Gastroesophageal sphincter (tissue), 4 donors: ENCODE results near the gene SZT2. TPM values are rescaled to one million over a fixed set of nuclear protein-coding genes. Genes with fewer than 3 reads are reported as not detected.

ENCODE experiments used
- ATAC-seq: fragments of 150-250 bp; one replicate; pipeline ENCODE4 v1.9.1; 2016; ENCODE audit warnings: mild to moderate bottlenecking, moderate library complexity
- H3K27ac ChIP-seq, 4 donors: fragments of 200-600 bp; sonication (generic) in 3 of 4; 1 replicate in 3 of 4; 2 replicates in 1 of 4; pipeline ENCODE4 v1.5.1; 2016 to 2019
- H3K27me3 ChIP-seq: fragments of 200-600 bp; sonication (generic); one replicate; pipeline ENCODE4 v1.5.1; 2019
- H3K36me3 ChIP-seq, 2 donors: fragments of 200-600 bp; sonication (generic); one replicate each; pipeline ENCODE4 v1.5.1; 2019; ENCODE audit warnings: control low read depth in 1 of 2
- H3K4me1 ChIP-seq, 3 donors: fragments of 200-600 bp; sonication (generic); 1 replicate in 2 of 3; 2 replicates in 1 of 3; pipeline ENCODE4 v1.5.1; 2016 to 2019; ENCODE audit warnings: control low read depth in 2 of 3
- H3K4me3 ChIP-seq, 2 donors: fragments of 200-600 bp; sonication (generic); one replicate each; pipeline ENCODE4 v1.5.1; 2019; ENCODE audit warnings: mild to moderate bottlenecking in 1 of 2, moderate library complexity in 1 of 2
- H3K9me3 ChIP-seq, 3 donors: fragments of 200-600 bp; sonication (generic); one replicate each; pipeline ENCODE4 v1.5.1; 2017 to 2019; ENCODE audit warnings: control low read depth in 2 of 3
- EP300 ChIP-seq: sonication (generic); formaldehyde crosslinking; IDR thresholded peaks from one replicate; pipeline ENCODE4 v1.6.1; 2017; ENCODE audit warnings: antibody characterized with exemption, mild to moderate bottlenecking
- POLR2A ChIP-seq, 2 donors: fragments of 450-650 bp; IDR thresholded peaks; one replicate each; pipeline ENCODE4 v1.6.1; 2017; ENCODE audit warnings: antibody characterized with exemption in 2 of 2, mild to moderate bottlenecking in 2 of 2, moderate library complexity in 1 of 2
- POLR2AphosphoS5 ChIP-seq: sonication (generic); formaldehyde crosslinking; IDR thresholded peaks from one replicate; pipeline ENCODE4 v1.6.1; 2017; ENCODE audit warnings: antibody characterized with exemption
- WGBS, 2 donors: methylation state at CpG; one replicate each; pipeline ENCODE4 v1.1.5; 2018; ENCODE audit warnings: low coverage in 1 of 2; 5-methylcytosine and 5-hydroxymethylcytosine counted together
- total RNA-seq, 4 donors: library from RNA; depleted of rRNA; stranded (reverse); fragments of >200 nt; gene quantifications; one replicate each; pipeline ENCODE4 v1.1.0, GENCODE V29; 2016
- TF ChIP-seq, protein P1 (sequence below), 4 experiments: fragments of 200-600 bp in 2 of 4; fragments of 450-650 bp in 2 of 4; sonication (generic) in 1 of 4; IDR thresholded peaks; one replicate each; pipeline ENCODE4 v1.5.1; 2017 to 2019; ENCODE audit warnings: antibody characterized with exemption in 4 of 4, mild to moderate bottlenecking in 2 of 4, moderate library complexity in 2 of 4

SZT2 gene
- total RNA-seq, 4 donors from 2014 or later, result 13.1 to 40.0 (median 35.1) TPM

- 90% methylated on average over 5 of the region's 5 CpGs; no CpG with 5 or more reads in 1 of the 2 donors for WGBS, 2 donors
- H3K4me3 ChIP-seq, result no peak overlapping the region
- no peak for TF ChIP-seq POLR2A (IDR thresholded peaks at IDR 0.05)
- TF ChIP-seq EP300, result no peak
- no peak for ATAC-seq
- H3K27me3 ChIP-seq, result no peaks in the 10 kb centered on the region
- H3K27ac ChIP-seq, result no peak overlapping the region
- no peaks in the 10 kb centered on the region for H3K36me3 ChIP-seq
- no peaks in the 10 kb centered on the region for H3K4me1 ChIP-seq
- H3K9me3 ChIP-seq, result no peaks in the 10 kb centered on the region
These were observed 71.4 kb downstream of the SZT2 start for GRCh38 chr1:43460988-43461693.

DNA sequence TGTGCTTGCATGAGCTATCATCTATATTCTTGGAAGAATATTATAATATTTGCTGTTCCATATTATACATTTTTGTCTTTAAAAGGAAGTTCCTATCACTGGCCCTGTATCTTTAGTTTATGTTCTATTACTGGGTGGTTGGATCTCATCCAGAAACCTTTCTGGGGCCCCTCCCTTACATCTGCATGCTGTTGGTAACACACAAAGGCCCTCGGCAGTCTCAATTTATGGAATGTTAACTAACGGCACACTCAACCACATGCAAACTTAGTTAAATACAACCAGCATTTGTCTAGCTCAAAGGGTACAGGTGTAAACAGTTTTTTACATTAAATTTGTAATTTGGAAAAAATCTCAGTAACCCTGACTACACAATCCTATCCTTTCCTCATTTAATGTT is 73.8 kb downstream of the SZT2 start:
- no peaks in the 10 kb centered on the region for H3K27me3 ChIP-seq
- no peaks in the 10 kb centered on the region for H3K36me3 ChIP-seq
- WGBS, 2 donors, result 26% methylated on average over 2 of the region's 2 CpGs; no CpG with 5 or more reads in 1 of the 2 donors
- H3K27ac ChIP-seq, result no peak overlapping the region
- ATAC-seq, result no peak
- no peaks in the 10 kb centered on the region for H3K4me1 ChIP-seq
- TF ChIP-seq, protein P1, sequence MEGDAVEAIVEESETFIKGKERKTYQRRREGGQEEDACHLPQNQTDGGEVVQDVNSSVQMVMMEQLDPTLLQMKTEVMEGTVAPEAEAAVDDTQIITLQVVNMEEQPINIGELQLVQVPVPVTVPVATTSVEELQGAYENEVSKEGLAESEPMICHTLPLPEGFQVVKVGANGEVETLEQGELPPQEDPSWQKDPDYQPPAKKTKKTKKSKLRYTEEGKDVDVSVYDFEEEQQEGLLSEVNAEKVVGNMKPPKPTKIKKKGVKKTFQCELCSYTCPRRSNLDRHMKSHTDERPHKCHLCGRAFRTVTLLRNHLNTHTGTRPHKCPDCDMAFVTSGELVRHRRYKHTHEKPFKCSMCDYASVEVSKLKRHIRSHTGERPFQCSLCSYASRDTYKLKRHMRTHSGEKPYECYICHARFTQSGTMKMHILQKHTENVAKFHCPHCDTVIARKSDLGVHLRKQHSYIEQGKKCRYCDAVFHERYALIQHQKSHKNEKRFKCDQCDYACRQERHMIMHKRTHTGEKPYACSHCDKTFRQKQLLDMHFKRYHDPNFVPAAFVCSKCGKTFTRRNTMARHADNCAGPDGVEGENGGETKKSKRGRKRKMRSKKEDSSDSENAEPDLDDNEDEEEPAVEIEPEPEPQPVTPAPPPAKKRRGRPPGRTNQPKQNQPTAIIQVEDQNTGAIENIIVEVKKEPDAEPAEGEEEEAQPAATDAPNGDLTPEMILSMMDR (IDR thresholded peaks at IDR 0.05), result no peak
- TF ChIP-seq EP300 (no peak), POLR2AphosphoS5 (no peak), POLR2A (IDR thresholded peaks at IDR 0.05) (no peak)
- no peaks in the 10 kb centered on the region for H3K9me3 ChIP-seq
- no peak overlapping the region for H3K4me3 ChIP-seq

DNA sequence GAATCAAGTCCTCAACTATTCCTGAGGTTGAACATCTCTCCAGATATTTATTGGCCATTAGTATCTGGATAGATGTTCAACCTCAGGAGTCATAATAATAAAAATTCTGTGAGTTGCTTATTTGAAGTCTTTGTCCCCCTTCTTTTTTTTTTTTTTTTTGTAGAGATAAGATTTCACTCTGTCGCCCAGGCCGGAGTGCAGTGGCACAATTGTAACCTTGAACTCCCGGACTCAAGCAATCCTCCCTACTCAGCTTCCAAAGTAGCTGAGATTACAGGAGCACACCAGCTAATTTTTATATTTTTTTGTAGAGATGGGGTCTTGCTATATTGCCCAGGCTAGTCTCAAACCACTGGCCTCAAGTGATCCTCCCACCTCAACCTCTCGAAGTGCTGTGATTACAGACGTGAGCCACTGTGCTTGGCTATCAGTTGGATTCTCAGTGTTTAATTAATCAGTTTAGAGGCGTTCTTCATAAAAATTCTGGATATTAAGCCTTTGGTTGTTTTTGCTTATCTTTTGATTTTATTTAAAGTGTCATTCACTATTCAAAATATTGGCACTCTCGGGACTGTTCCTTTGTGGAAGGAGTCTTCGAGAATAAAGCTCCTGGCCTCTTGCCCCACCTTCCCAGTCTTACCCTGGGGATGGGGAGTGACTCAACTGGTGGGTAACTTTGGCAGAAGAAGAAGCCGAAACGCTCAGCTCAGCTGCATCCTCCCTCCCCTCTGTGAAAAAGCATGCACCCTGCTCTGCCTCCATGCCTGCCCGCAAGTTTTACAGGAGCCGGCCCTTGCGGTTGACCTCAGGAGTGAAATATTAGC is 75.2 kb downstream of the SZT2 start:
- no peak for ATAC-seq
- TF ChIP-seq POLR2A (IDR thresholded peaks at IDR 0.05) (no peak), POLR2AphosphoS5 (no peak), EP300 (no peak)
- TF ChIP-seq, protein P1 (IDR thresholded peaks at IDR 0.05), result no peak
- 81 to 84% methylated on average over 5 to 12 of the region's 13 CpGs for WGBS, 2 donors

GRCh38 chr1:43465505-43466067 is 75.9 kb downstream of the SZT2 start:
- Histone ChIP-seq H3K9me3 (no peaks in the 10 kb centered on the region), H3K4me3 (no peak overlapping the region), H3K36me3 (no peaks in the 10 kb centered on the region), H3K27ac (no peak overlapping the region), H3K27me3 (no peaks in the 10 kb centered on the region), H3K4me1 (no peaks in the 10 kb centered on the region)
- ATAC-seq, result no peak
- WGBS, 2 donors, result 29 to 82% methylated on average over 1 to 3 of the region's 3 CpGs
- no peak for TF ChIP-seq POLR2AphosphoS5
- TF ChIP-seq EP300, result no peak
- TF ChIP-seq POLR2A (IDR thresholded peaks at IDR 0.05), result no peak
- TF ChIP-seq, protein P1 (IDR thresholded peaks at IDR 0.05), result no peak

More for the DNA sequence above, 75.2 kb downstream of the SZT2 start:
- no peak overlapping the region for H3K27ac ChIP-seq
- no peaks in the 10 kb centered on the region for H3K36me3 ChIP-seq
- no peaks in the 10 kb centered on the region for H3K4me1 ChIP-seq
- H3K9me3 ChIP-seq, result no peaks in the 10 kb centered on the region
- no peak overlapping the region for H3K4me3 ChIP-seq
- H3K27me3 ChIP-seq, result no peaks in the 10 kb centered on the region

DNA sequence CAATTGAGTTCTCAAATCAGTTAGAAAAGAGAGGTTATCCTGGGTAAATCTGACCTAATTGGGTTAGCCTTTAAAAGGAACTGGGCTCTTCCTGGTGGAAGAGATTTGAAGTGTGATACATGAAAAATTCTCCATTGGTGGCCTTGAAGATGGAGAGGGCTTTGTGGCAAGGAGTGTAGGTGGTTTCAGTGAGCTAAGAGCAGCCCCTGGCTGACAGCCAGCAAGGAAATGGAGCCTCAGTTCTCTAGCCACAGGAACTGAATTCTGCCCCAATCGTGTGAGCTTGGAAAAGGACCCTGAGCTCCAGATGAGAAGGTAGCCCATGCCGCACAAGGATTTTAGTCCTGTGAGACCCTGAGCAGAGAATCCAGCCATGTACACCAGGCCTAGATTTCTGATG is 76.7 kb downstream of the SZT2 start:
- no peak for ATAC-seq
- Histone ChIP-seq H3K27me3 (no peaks in the 10 kb centered on the region), H3K36me3 (no peaks in the 10 kb centered on the region), H3K4me3 (no peak overlapping the region), H3K27ac (no peak overlapping the region), H3K9me3 (no peaks in the 10 kb centered on the region), H3K4me1 (no peaks in the 10 kb centered on the region)
- 56 to 80% methylated on average over 2 of the region's 2 CpGs for WGBS, 2 donors
- TF ChIP-seq, protein P1 (IDR thresholded peaks at IDR 0.05), result no peak
- no peak for TF ChIP-seq EP300
- TF ChIP-seq POLR2AphosphoS5, result no peak
- TF ChIP-seq POLR2A (IDR thresholded peaks at IDR 0.05), result no peak
